ENCODE measurements around the gene PARM1. TPM values are rescaled to one million over a fixed set of nuclear protein-coding genes. Genes with fewer than 3 reads are reported as not detected.
A peak's percentile ranks its signal among the peaks of the same experiment; 100 is the strongest.

Gene PARM1
- total RNA-seq, 3 donors from 2014 or later (not counting 1 experiment from before 2014, with no cell fraction given) = 0.14 to 1.4 (median 0.24) TPM

DNA sequence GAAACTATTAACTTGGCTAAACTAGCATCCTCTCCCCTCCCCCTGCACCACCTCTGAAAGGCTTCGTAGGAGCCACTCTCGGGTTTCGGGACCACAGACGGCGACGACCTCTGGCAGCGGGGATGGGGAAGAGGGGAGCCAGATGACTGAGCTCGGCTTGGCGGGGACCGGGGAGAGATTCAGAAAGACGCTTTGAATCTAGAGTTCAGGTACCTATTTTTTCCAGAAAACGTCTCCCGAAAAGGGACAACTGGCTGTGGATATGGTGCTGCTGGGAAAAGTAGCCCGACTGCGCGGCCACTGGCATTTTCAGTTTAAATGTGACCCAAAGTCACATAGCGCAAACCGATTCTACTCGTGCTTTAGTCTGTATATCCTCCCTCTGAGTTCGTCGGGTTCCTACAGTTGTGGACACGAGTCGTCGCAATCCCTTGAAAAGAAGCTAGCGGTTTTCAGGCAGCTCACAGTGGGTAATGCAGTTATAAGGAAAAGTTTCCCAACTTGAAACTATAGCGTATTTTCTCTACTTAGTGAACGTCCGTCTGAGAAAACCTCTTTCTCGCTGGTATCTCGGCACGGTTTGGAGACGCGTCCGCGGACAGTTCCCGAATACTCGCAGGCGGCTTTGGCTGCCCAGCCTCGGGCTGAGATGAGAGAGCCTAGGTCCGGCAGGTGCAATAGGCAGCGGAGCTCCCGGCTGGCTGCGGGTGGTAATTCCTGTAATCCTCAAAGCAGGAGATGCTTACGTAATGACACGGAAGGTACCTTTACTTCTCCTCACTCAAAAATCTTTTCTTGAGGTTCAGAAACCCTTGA lies 1.3 kb downstream of the PARM1 start:
- Histone ChIP-seq H3K4me3 (ENCODE audit: low read length) (peak overlapping the region; percentile 36), H3K4me1 (ENCODE audit: control insufficient read depth, insufficient read depth, low read length) (peaks cover 9% of the 10 kb centered on the region), H3K27ac (ENCODE audit: low read length) (no peak overlapping the region), H3K36me3 (ENCODE audit: control insufficient read depth, insufficient read depth, low read length) (no peaks in the 10 kb centered on the region), H3K9me3 (ENCODE audit: control insufficient read depth, insufficient read depth, low read length) (no peaks in the 10 kb centered on the region), H3K27me3 (ENCODE audit: control insufficient read depth, insufficient read depth, low read length) (peaks cover 20% of the 10 kb centered on the region)
- H3K36me3 Mint-ChIP-seq = peaks cover 5% of the 10 kb centered on the region
- H3K4me1 Mint-ChIP-seq = no peaks in the 10 kb centered on the region
- H3K27ac Mint-ChIP-seq = no peak overlapping the region
- ATAC-seq (no peak), DNase-seq (no peak)
- H3K4me3 Mint-ChIP-seq = no peak overlapping the region
- TF ChIP-seq, protein P1, sequence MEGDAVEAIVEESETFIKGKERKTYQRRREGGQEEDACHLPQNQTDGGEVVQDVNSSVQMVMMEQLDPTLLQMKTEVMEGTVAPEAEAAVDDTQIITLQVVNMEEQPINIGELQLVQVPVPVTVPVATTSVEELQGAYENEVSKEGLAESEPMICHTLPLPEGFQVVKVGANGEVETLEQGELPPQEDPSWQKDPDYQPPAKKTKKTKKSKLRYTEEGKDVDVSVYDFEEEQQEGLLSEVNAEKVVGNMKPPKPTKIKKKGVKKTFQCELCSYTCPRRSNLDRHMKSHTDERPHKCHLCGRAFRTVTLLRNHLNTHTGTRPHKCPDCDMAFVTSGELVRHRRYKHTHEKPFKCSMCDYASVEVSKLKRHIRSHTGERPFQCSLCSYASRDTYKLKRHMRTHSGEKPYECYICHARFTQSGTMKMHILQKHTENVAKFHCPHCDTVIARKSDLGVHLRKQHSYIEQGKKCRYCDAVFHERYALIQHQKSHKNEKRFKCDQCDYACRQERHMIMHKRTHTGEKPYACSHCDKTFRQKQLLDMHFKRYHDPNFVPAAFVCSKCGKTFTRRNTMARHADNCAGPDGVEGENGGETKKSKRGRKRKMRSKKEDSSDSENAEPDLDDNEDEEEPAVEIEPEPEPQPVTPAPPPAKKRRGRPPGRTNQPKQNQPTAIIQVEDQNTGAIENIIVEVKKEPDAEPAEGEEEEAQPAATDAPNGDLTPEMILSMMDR (IDR thresholded peaks at IDR 0.05) = no peak
- intact Hi-C loops (cut with micrococcal nuclease) = no loop called here
- WGBS (ENCODE audit: insufficient coverage) = 3% methylated on average over 43 of the region's 45 CpGs
- peaks cover 0 to 2% of the 10 kb centered on the region in 2 donors for H3K9me3 Mint-ChIP-seq
- H3K27me3 Mint-ChIP-seq (ENCODE audit: low read depth in 2 of 2) = peaks cover 42 to 44% of the 10 kb centered on the region in 2 donors

DNA sequence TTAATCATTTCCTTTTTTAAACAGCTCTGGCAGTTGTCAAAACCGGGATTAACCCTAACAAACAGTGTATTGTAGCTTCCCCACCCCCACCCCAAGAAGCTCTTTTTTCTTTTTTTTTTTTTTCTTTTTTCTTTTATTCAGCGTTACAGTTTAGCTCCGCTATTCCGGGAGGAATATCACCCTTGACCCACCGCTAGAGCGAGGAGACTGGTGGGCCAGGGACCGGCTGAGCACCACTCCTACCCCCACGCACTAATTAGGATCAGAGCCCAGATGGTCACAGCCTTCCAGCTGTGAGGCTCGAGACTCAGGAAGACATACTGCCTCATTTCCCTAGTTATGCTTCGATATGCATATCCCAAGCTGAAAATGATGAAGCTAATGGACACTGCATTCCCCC lies 2.0 kb downstream of the PARM1 start:
- Mint-ChIP-seq H3K27ac (no peak overlapping the region), H3K36me3 (peaks cover 5% of the 10 kb centered on the region), H3K27me3 (ENCODE audit: low read depth in 2 of 2) (peaks cover 40 to 43% of the 10 kb centered on the region in 2 donors), H3K4me1 (no peaks in the 10 kb centered on the region), H3K4me3 (no peak overlapping the region), H3K9me3 (peaks cover 0 to 2% of the 10 kb centered on the region in 2 donors)
- ATAC-seq (no peak), DNase-seq (no peak)
- Histone ChIP-seq H3K27me3 (ENCODE audit: control insufficient read depth, insufficient read depth, low read length) (peaks cover 20% of the 10 kb centered on the region), H3K27ac (ENCODE audit: low read length) (no peak overlapping the region), H3K9me3 (ENCODE audit: control insufficient read depth, insufficient read depth, low read length) (no peaks in the 10 kb centered on the region), H3K36me3 (ENCODE audit: control insufficient read depth, insufficient read depth, low read length) (no peaks in the 10 kb centered on the region), H3K4me1 (ENCODE audit: control insufficient read depth, insufficient read depth, low read length) (peaks cover 9% of the 10 kb centered on the region), H3K4me3 (ENCODE audit: low read length) (no peak overlapping the region)
- TF ChIP-seq, protein P1 (IDR thresholded peaks at IDR 0.05) = no peak
- WGBS (ENCODE audit: insufficient coverage) = 40% methylated on average over 10 of the region's 10 CpGs
- intact Hi-C loops (cut with micrococcal nuclease) = no loop called here

DNA sequence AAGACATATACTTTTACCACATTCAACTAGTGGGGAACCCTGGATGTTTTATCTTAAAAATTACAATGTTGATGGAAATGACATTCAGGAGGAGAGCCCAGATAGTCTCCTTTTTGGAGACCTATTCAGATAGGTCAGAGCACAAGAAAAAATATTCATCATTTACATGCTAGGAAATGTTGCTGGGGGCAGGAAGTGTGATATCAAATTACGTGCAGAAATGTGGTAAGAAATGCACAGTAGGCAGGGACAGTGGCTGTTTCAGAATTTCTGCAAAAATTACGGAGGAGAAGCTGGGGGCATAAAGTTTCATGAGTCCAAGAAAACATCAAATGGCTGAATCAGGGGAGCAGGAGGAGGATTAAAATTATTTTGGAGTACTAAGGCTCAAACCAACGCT lies 8.2 kb downstream of the PARM1 start:
- ATAC-seq (no peak), DNase-seq (no peak)
- Mint-ChIP-seq H3K36me3 (no peaks in the 10 kb centered on the region), H3K9me3 (peaks cover 0 to 6% of the 10 kb centered on the region in 2 donors), H3K27ac (no peak overlapping the region), H3K4me3 (no peak overlapping the region), H3K27me3 (ENCODE audit: low read depth in 2 of 2) (peaks cover 0 to 5% of the 10 kb centered on the region in 2 donors), H3K4me1 (no peaks in the 10 kb centered on the region)
- Histone ChIP-seq H3K36me3 (ENCODE audit: control insufficient read depth, insufficient read depth, low read length) (no peaks in the 10 kb centered on the region), H3K9me3 (ENCODE audit: control insufficient read depth, insufficient read depth, low read length) (no peaks in the 10 kb centered on the region), H3K27me3 (ENCODE audit: control insufficient read depth, insufficient read depth, low read length) (no peaks in the 10 kb centered on the region), H3K4me3 (ENCODE audit: low read length) (no peak overlapping the region), H3K27ac (ENCODE audit: low read length) (no peak overlapping the region), H3K4me1 (ENCODE audit: control insufficient read depth, insufficient read depth, low read length) (no peaks in the 10 kb centered on the region)
- intact Hi-C loops (cut with micrococcal nuclease) = no loop called here
- 49% methylated on average over 3 of the region's 3 CpGs for WGBS (ENCODE audit: insufficient coverage)
- TF ChIP-seq, protein P1 (IDR thresholded peaks at IDR 0.05) = no peak

Measured in natural killer cell (primary cell).